Measurements from ENCODE around the gene UBR4.

GRCh38 chr1:19109545-19109944, 100.5 kb downstream of the UBR4 start:
- TF ChIP-seq POLR2AphosphoS5 (IDR thresholded peaks at IDR 0.05; ENCODE audit: low read depth, low read length) (no peak), POLR2A (IDR thresholded peaks at IDR 0.05; ENCODE audit: low read depth, low read length) (no peak), TAF1 (IDR thresholded peaks at IDR 0.05; ENCODE audit: borderline replicate concordance, low read depth, low read length) (no peak)
